Smooth muscle cell (in vitro differentiated cells): ENCODE results near the gene TM9SF1. TPM values are rescaled to one million over a fixed set of nuclear protein-coding genes. Genes with fewer than 3 reads are reported as not detected.

Source experiments
- DNase-seq: peaks from one replicate; lab custom pipeline; 2025; ENCODE audit not compliant: unreplicated experiment; lab: John Stamatoyannopoulos, UW
- H2AFZ ChIP-seq: fragments of 200-600 bp; sonication (generic); 2 replicates; pipeline ENCODE4 v1.6.0; 2016; ENCODE audit warnings: antibody characterized with exemption, low read depth, mild to moderate bottlenecking
- H3F3A ChIP-seq: fragments of 200-600 bp; sonication (generic); 2 replicates; pipeline ENCODE4 v1.6.0; 2017; ENCODE audit warnings: antibody characterized with exemption, low read depth
- H3K27ac ChIP-seq: fragments of 200-600 bp; sonication (generic); 2 replicates; pipeline ENCODE4 v1.5.1; 2016; ENCODE audit warnings: low read depth, mild to moderate bottlenecking
- H3K27me3 ChIP-seq: fragments of 200-600 bp; sonication (generic); 2 replicates; pipeline ENCODE4 v1.6.1; 2016; ENCODE audit warnings: low read depth, mild to moderate bottlenecking
- H3K36me3 ChIP-seq: fragments of 200-600 bp; sonication (generic); 2 replicates; pipeline ENCODE4 v1.5.1; 2016; ENCODE audit warnings: low read depth
- H3K4me1 ChIP-seq: fragments of 200-600 bp; sonication (generic); 2 replicates; pipeline ENCODE4 v1.5.1; 2016; ENCODE audit warnings: low read depth
- H3K4me2 ChIP-seq: fragments of 200-600 bp; sonication (generic); 2 replicates; pipeline ENCODE4 v1.6.0; 2016; ENCODE audit warnings: mild to moderate bottlenecking
- H3K4me3 ChIP-seq: fragments of 200-600 bp; sonication (generic); 2 replicates; pipeline ENCODE4 v1.5.1; 2016; ENCODE audit warnings: mild to moderate bottlenecking
- H3K79me2 ChIP-seq: fragments of 200-600 bp; sonication (generic); 2 replicates; pipeline ENCODE4 v1.6.0; 2016; ENCODE audit warnings: low read depth, mild to moderate bottlenecking
- H3K9ac ChIP-seq: fragments of 200-600 bp; sonication (generic); 2 replicates; pipeline ENCODE4 v1.6.0; 2016; ENCODE audit warnings: low read depth
- H3K9me3 ChIP-seq: fragments of 200-600 bp; sonication (generic); replicated peaks from 2 replicates; pipeline ENCODE4 v1.5.1; 2016; ENCODE audit warnings: low read depth
- H4K20me1 ChIP-seq: fragments of 200-600 bp; sonication (generic); 2 replicates; pipeline ENCODE4 v1.6.0; 2016; ENCODE audit warnings: low read depth
- WGBS: methylation state at CpG from one replicate; pipeline ENCODE4 v1.1.7; 2016; ENCODE audit warnings: low lambda C conversion rate; 5-methylcytosine and 5-hydroxymethylcytosine counted together
- polyA plus RNA-seq: library from polyadenylated mRNA; unstranded; fragments of >200 nt; fragmentation: Nextera tagmentation; extraction: Ambion mirVana; gene quantifications from 2 replicates; pipeline ENCODE4 v1.2.1, GENCODE V29; 2016
- total RNA-seq: library from RNA; depleted of rRNA; stranded (reverse); fragments of >200 nt; gene quantifications from 2 replicates; pipeline ENCODE4 v1.2.3, GENCODE V29; 2014
- TF ChIP-seq, protein P1 (sequence below): fragments of 200-600 bp; sonication (generic); IDR thresholded peaks from 2 replicates; pipeline ENCODE4 v1.5.1; 2017; ENCODE audit warnings: borderline replicate concordance, mild to moderate bottlenecking, antibody characterized with exemption; ENCODE audit not compliant: insufficient read depth, poor library complexity, severe bottlenecking

The TM9SF1 gene
- total and polyA plus RNA-seq, 2 experiments from 2014 or later = 66.6 to 86.5 TPM

DNA sequence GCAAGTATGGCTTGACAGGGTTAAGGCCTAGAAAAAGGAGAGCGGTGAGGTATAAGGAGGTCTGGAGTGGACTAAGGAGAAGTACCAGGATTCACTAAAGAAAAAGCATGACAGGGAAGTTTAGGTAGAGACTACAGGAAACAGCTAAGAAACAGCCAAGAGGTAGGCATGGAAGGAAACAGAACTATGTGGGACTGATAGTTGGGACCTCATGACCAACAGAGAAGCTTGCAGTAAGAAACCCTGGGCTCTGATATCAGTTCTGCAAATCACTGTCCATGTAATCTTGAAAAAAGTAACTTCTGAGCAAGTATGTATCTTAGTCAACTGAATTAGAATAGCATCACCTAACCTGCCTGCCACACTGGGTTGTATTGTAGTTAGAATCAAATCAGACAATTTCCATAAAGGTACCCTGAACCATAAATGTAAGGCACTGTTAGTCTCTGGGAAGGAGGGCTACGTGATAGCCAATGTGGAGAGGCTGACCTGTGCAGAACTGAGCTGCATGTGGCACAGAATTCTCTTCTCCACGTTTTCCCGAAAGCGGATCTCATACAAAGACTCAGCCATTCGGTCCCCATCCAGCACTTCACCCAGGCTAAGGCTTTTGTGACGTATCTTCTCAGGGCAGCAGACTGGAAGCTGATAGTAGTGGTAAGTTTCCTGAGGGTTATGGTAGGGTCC, 912 bp downstream of the TM9SF1 start:
- Histone ChIP-seq H2AFZ (no peak overlapping the region), H4K20me1 (no peaks in the 10 kb centered on the region), H3K27ac (peak overlapping the region; percentile 95), H3K79me2 (peaks cover 38% of the 10 kb centered on the region), H3K4me2 (peak overlapping the region; percentile 87), H3K4me1 (peaks cover 10% of the 10 kb centered on the region), H3K36me3 (no peaks in the 10 kb centered on the region), H3K9me3 (no peaks in the 10 kb centered on the region), H3F3A (peaks cover 5% of the 10 kb centered on the region), H3K9ac (peak overlapping the region; percentile 99), H3K27me3 (no peaks in the 10 kb centered on the region), H3K4me3 (peak overlapping the region; percentile 86)
- no peak for DNase-seq
- TF ChIP-seq, protein P1, sequence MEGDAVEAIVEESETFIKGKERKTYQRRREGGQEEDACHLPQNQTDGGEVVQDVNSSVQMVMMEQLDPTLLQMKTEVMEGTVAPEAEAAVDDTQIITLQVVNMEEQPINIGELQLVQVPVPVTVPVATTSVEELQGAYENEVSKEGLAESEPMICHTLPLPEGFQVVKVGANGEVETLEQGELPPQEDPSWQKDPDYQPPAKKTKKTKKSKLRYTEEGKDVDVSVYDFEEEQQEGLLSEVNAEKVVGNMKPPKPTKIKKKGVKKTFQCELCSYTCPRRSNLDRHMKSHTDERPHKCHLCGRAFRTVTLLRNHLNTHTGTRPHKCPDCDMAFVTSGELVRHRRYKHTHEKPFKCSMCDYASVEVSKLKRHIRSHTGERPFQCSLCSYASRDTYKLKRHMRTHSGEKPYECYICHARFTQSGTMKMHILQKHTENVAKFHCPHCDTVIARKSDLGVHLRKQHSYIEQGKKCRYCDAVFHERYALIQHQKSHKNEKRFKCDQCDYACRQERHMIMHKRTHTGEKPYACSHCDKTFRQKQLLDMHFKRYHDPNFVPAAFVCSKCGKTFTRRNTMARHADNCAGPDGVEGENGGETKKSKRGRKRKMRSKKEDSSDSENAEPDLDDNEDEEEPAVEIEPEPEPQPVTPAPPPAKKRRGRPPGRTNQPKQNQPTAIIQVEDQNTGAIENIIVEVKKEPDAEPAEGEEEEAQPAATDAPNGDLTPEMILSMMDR = no peak
- 93% methylated on average over 7 of the region's 7 CpGs for WGBS

DNA sequence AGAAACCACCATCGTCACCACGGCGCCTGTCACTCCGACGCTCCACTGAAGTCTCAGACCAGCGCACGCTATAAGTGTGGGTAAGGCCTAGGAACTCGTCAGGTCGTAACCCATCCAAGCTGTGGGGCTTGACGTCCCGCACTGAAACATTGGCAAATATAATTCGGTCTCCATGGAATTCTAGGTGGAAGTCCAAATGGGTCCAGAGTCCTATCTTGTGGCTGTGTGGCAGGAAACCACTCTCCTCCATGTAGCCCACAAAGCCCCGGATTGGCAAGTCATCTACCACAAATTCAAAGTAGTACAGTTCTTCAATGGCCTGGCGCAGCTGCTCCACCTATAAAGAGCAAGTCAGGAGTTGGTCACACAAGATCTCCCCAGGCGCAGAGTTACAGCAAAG, 2.3 kb downstream of the TM9SF1 start:
- no peak overlapping the region for H3K4me3 ChIP-seq
- peaks cover 15% of the 10 kb centered on the region for H3K4me1 ChIP-seq
- no peak overlapping the region for H3K27ac ChIP-seq
- no peaks in the 10 kb centered on the region for H4K20me1 ChIP-seq
- H3K9me3 ChIP-seq = no peaks in the 10 kb centered on the region
- H3F3A ChIP-seq = peaks cover 10% of the 10 kb centered on the region
- TF ChIP-seq, protein P1 = no peak
- H3K27me3 ChIP-seq = no peaks in the 10 kb centered on the region
- 99% methylated on average over 15 of the region's 15 CpGs for WGBS
- peaks cover 38% of the 10 kb centered on the region for H3K79me2 ChIP-seq
- H2AFZ ChIP-seq = no peak overlapping the region
- no peak overlapping the region for H3K4me2 ChIP-seq
- H3K9ac ChIP-seq = no peak overlapping the region
- H3K36me3 ChIP-seq = no peaks in the 10 kb centered on the region
- no peak for DNase-seq

DNA sequence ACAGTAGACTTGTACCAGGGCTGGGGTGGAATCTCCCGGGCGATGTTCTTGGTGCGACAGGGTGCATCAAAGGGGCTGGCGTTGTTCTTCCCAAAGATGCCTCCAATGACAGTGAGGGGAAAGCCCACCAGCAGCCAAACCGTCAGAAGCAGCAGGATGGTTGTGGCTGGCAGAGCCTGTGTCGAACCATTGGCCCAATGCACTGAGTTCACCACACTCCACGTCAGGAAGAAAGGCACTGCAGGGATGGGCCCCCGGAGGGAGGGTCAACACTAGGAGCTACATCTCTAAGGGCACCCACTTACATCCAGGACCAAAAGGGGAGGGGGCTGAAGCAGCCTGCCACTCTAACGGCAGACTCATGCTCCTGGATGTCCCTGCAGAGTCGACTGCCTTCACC, 4.8 kb downstream of the TM9SF1 start:
- 97% methylated on average over 10 of the region's 10 CpGs for WGBS

More for the DNA sequence above, 4.8 kb downstream of the TM9SF1 start:
- Histone ChIP-seq H3F3A (peaks cover 10% of the 10 kb centered on the region), H3K27me3 (no peaks in the 10 kb centered on the region), H3K27ac (no peak overlapping the region), H3K4me3 (no peak overlapping the region), H3K9ac (no peak overlapping the region), H3K4me1 (peaks cover 11% of the 10 kb centered on the region), H3K4me2 (no peak overlapping the region), H4K20me1 (no peaks in the 10 kb centered on the region), H3K36me3 (no peaks in the 10 kb centered on the region), H3K9me3 (no peaks in the 10 kb centered on the region), H3K79me2 (peaks cover 30% of the 10 kb centered on the region), H2AFZ (no peak overlapping the region)
- TF ChIP-seq, protein P1 = no peak
- no peak for DNase-seq
